ENCODE data around the gene FBXW11. TPM values are rescaled to one million over a fixed set of nuclear protein-coding genes. Genes with fewer than 3 reads are reported as not detected.

Gene FBXW11
- total and polyA plus RNA-seq, 2 donors (not counting 1 experiment from before 2014, with no cell fraction given): 19.7 to 62.4 TPM

DNA sequence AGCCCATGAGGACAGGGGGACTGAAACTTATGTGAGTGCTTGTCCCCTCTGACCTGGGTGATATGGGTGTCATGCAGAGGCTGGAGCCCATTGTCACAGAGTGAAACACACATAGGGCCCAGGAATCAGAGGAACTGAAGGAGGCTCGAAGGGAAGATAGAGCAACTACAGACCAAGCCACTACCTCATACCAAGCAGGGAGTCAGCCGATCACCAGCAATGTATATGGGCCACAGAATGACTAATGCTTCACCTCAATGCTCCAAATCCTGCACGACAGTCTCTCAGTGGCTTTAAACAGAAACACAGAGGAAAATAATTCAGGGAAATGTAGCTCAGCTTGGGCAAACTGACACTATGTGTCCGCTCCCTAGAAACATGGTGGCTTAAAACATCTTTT is 8.9 kb upstream of the FBXW11 start:
- no peaks in the 10 kb centered on the region for H3K4me1 Mint-ChIP-seq
- Histone ChIP-seq H4K20me1 (ENCODE audit: control insufficient read depth, insufficient read depth, low read length, poor library complexity, severe bottlenecking) (no peaks in the 10 kb centered on the region), H3K36me3 (replicated peaks in 1 of 2; ENCODE audit: control extremely low read depth in 1 of 2, control insufficient read depth in 1 of 2, extremely low read depth in 1 of 2, insufficient read depth in 2 of 2, low read length in 1 of 2) (no peaks in the 10 kb centered on the region), H3K27me3 (replicated peaks in 1 of 4; ENCODE audit: control extremely low read depth in 1 of 4, control insufficient read depth in 3 of 4, insufficient read depth in 4 of 4, low read length in 3 of 4) (no peaks in the 10 kb centered on the region), H3K4me2 (replicated peaks; ENCODE audit: low read depth, low read length, poor library complexity, severe bottlenecking) (no peak overlapping the region), H3K9ac (ENCODE audit: low read length) (no peak overlapping the region), H3K9me3 (ENCODE audit: control extremely low read depth in 1 of 3, control insufficient read depth in 2 of 3, insufficient read depth in 1 of 3, low read length in 2 of 3) (no peaks in the 10 kb centered on the region), H3K27ac (ENCODE audit: low read length in 2 of 2) (no peak overlapping the region), H3K79me2 (ENCODE audit: control insufficient read depth, insufficient read depth, low read length) (no peaks in the 10 kb centered on the region), H3K4me1 (ENCODE audit: control insufficient read depth in 2 of 2, insufficient read depth in 2 of 2, low read length in 2 of 2) (no peaks in the 10 kb centered on the region), H2AFZ (ENCODE audit: insufficient read depth, low read depth, low read length, poor library complexity, severe bottlenecking) (no peak overlapping the region), H3K4me3 (ENCODE audit: control extremely low read depth in 1 of 5, extremely low read depth in 1 of 5, insufficient read depth in 1 of 5, low read depth in 2 of 5, low read length in 4 of 5) (no peak overlapping the region)
- no peak for DNase-seq
- no peaks in the 10 kb centered on the region for H3K27me3 Mint-ChIP-seq
- ChIA-PET CTCF (no interaction called here), POLR2A (no interaction called here)
- ATAC-seq (ENCODE audit: low read depth): no peak
- no peaks in the 10 kb centered on the region for H3K9me3 Mint-ChIP-seq (ENCODE audit: insufficient read depth)
- TF ChIP-seq, protein P1, sequence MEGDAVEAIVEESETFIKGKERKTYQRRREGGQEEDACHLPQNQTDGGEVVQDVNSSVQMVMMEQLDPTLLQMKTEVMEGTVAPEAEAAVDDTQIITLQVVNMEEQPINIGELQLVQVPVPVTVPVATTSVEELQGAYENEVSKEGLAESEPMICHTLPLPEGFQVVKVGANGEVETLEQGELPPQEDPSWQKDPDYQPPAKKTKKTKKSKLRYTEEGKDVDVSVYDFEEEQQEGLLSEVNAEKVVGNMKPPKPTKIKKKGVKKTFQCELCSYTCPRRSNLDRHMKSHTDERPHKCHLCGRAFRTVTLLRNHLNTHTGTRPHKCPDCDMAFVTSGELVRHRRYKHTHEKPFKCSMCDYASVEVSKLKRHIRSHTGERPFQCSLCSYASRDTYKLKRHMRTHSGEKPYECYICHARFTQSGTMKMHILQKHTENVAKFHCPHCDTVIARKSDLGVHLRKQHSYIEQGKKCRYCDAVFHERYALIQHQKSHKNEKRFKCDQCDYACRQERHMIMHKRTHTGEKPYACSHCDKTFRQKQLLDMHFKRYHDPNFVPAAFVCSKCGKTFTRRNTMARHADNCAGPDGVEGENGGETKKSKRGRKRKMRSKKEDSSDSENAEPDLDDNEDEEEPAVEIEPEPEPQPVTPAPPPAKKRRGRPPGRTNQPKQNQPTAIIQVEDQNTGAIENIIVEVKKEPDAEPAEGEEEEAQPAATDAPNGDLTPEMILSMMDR (IDR thresholded peaks at IDR 0.05): no peak
- WGBS (ENCODE audit: insufficient coverage): 89% methylated on average over 4 of the region's 4 CpGs
- no peak overlapping the region for H3K27ac Mint-ChIP-seq
- intact Hi-C loops (cut with micrococcal nuclease): no loop called here
- no peak overlapping the region for H3K4me3 Mint-ChIP-seq

DNA sequence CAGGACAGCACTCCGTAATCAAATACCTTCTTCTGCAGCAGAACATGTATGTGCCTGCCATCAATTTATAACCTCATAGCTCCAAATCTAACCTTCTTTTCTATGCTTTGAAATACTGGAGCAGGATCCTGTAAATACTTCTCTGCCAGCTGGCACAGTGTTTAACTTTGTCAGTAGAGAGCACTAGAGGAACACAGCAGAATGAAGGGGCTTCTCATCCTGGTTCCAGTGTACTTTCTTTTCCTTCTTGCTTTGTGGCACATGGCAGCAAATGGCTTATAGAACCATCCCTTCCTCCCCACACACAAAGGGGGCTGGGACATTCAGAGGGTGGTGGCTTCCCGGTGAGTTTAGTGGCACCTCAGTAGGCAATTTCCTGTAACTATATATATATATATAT is 3.8 kb upstream of the FBXW11 start:
- WGBS (ENCODE audit: insufficient coverage): 100% methylated on average over 1 of the region's 2 CpGs
- H3K4me3 Mint-ChIP-seq: no peak overlapping the region
- peak overlapping the region in 1 of 2 donors; percentile 21 for H3K27ac ChIP-seq (ENCODE audit: low read length in 2 of 2)
- H3K9me3 ChIP-seq (ENCODE audit: control extremely low read depth in 1 of 3, control insufficient read depth in 2 of 3, insufficient read depth in 1 of 3, low read length in 2 of 3): no peaks in the 10 kb centered on the region
- no peak overlapping the region for H2AFZ ChIP-seq (ENCODE audit: insufficient read depth, low read depth, low read length, poor library complexity, severe bottlenecking)
- H3K9ac ChIP-seq (ENCODE audit: low read length): no peak overlapping the region
- H3K27ac Mint-ChIP-seq: no peak overlapping the region
- peaks cover 18% of the 10 kb centered on the region for H3K4me1 Mint-ChIP-seq
- H3K4me1 ChIP-seq (ENCODE audit: control insufficient read depth in 2 of 2, insufficient read depth in 2 of 2, low read length in 2 of 2): peaks cover 7 to 13% of the 10 kb centered on the region in 2 donors
- H3K79me2 ChIP-seq (ENCODE audit: control insufficient read depth, insufficient read depth, low read length): peaks cover 27% of the 10 kb centered on the region
- H4K20me1 ChIP-seq (ENCODE audit: control insufficient read depth, insufficient read depth, low read length, poor library complexity, severe bottlenecking): no peaks in the 10 kb centered on the region
- intact Hi-C loops (cut with micrococcal nuclease): no loop called here
- H3K27me3 ChIP-seq (replicated peaks in 1 of 4; ENCODE audit: control extremely low read depth in 1 of 4, control insufficient read depth in 3 of 4, insufficient read depth in 4 of 4, low read length in 3 of 4): no peaks in the 10 kb centered on the region
- H3K9me3 Mint-ChIP-seq (ENCODE audit: insufficient read depth): no peaks in the 10 kb centered on the region
- H3K36me3 ChIP-seq (replicated peaks in 1 of 2; ENCODE audit: control extremely low read depth in 1 of 2, control insufficient read depth in 1 of 2, extremely low read depth in 1 of 2, insufficient read depth in 2 of 2, low read length in 1 of 2): no peaks in the 10 kb centered on the region
- ChIA-PET POLR2A (no interaction called here), CTCF (interaction anchor here (0.8 to 11.5 kb wide), 2 partner anchors 15 to 101 kb away, joined by 3 to 130 read pairs; no protein-coding TSS in a partner anchor)
- no peak for ATAC-seq (ENCODE audit: low read depth)
- no peak overlapping the region for H3K4me2 ChIP-seq (replicated peaks; ENCODE audit: low read depth, low read length, poor library complexity, severe bottlenecking)
- no peak for DNase-seq
- TF ChIP-seq, protein P1 (IDR thresholded peaks at IDR 0.05): no peak
- TF ChIP-seq EZH2 (IDR thresholded peaks at IDR 0.05; ENCODE audit: borderline replicate concordance, insufficient read depth, low read depth, low read length, poor library complexity, severe bottlenecking): no peak
- H3K27me3 Mint-ChIP-seq: no peaks in the 10 kb centered on the region
- no peak overlapping the region for H3K4me3 ChIP-seq (ENCODE audit: control extremely low read depth in 1 of 5, extremely low read depth in 1 of 5, insufficient read depth in 1 of 5, low read depth in 2 of 5, low read length in 4 of 5)
